ENCODE measurements around the gene HOXC4. TPM values are rescaled to one million over a fixed set of nuclear protein-coding genes. Genes with fewer than 3 reads are reported as not detected.

The HOXC4 gene
- total RNA-seq, 1 donor from 2014 or later = not detected

- peaks cover 86% of the 10 kb centered on the region for H3K27me3 ChIP-seq (ENCODE audit: insufficient read depth, low read length)
- H3K4me1 Mint-ChIP-seq (ENCODE audit: low read depth, unreplicated experiment) = no peaks in the 10 kb centered on the region
- TF ChIP-seq EZH2 (IDR thresholded peaks at IDR 0.05; ENCODE audit: insufficient read depth, low read length) = no peak
- TF ChIP-seq, protein P1, sequence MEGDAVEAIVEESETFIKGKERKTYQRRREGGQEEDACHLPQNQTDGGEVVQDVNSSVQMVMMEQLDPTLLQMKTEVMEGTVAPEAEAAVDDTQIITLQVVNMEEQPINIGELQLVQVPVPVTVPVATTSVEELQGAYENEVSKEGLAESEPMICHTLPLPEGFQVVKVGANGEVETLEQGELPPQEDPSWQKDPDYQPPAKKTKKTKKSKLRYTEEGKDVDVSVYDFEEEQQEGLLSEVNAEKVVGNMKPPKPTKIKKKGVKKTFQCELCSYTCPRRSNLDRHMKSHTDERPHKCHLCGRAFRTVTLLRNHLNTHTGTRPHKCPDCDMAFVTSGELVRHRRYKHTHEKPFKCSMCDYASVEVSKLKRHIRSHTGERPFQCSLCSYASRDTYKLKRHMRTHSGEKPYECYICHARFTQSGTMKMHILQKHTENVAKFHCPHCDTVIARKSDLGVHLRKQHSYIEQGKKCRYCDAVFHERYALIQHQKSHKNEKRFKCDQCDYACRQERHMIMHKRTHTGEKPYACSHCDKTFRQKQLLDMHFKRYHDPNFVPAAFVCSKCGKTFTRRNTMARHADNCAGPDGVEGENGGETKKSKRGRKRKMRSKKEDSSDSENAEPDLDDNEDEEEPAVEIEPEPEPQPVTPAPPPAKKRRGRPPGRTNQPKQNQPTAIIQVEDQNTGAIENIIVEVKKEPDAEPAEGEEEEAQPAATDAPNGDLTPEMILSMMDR (IDR thresholded peaks at IDR 0.05; ENCODE audit: insufficient read depth, low read depth, low read length) = no peak
- H3K27ac Mint-ChIP-seq (ENCODE audit: unreplicated experiment) = no peak overlapping the region
- peaks cover 93% of the 10 kb centered on the region for H3K27me3 Mint-ChIP-seq (ENCODE audit: low read depth, unreplicated experiment)
- no peaks in the 10 kb centered on the region for H3K79me2 ChIP-seq (ENCODE audit: insufficient read depth, low read length)
- peaks cover 11% of the 10 kb centered on the region for H3K9me3 Mint-ChIP-seq (ENCODE audit: unreplicated experiment)
- no peak overlapping the region for H3K9ac ChIP-seq (ENCODE audit: low read length)
- peak overlapping the region; percentile 5 for H3K4me3 ChIP-seq (ENCODE audit: insufficient read depth, low read depth, low read length)
- no peak overlapping the region for H3K27ac ChIP-seq (ENCODE audit: low read depth, low read length)
- no peak overlapping the region for H2AFZ ChIP-seq (ENCODE audit: low read depth, low read length)
- DNase-seq (ENCODE audit: low read depth) = no peak
- H3K36me3 Mint-ChIP-seq (ENCODE audit: low read depth, unreplicated experiment) = peaks cover 2% of the 10 kb centered on the region
- peak overlapping the region; percentile 66 for H3K4me2 ChIP-seq (ENCODE audit: low read length)
- H3K9me3 ChIP-seq (ENCODE audit: insufficient read depth, low read depth, low read length) = no peaks in the 10 kb centered on the region
- no peaks in the 10 kb centered on the region for H4K20me1 ChIP-seq (ENCODE audit: insufficient read depth, low read length)
- no peaks in the 10 kb centered on the region for H3K4me1 ChIP-seq (ENCODE audit: insufficient read depth, low read length)
- no peak for FAIRE-seq
- no peak overlapping the region for H3K4me3 Mint-ChIP-seq (ENCODE audit: unreplicated experiment)
- H3K36me3 ChIP-seq (ENCODE audit: insufficient read depth, low read length) = no peaks in the 10 kb centered on the region
Measured at GRCh38 chr12:54054742-54055194, 1.1 kb downstream of the HOXC4 start.

GRCh38 chr12:54055552-54055951 is 1.9 kb downstream of the HOXC4 start:
- H3K27ac ChIP-seq (ENCODE audit: low read depth, low read length) = no peak overlapping the region
- no peaks in the 10 kb centered on the region for H3K9me3 ChIP-seq (ENCODE audit: insufficient read depth, low read depth, low read length)
- no peaks in the 10 kb centered on the region for H3K79me2 ChIP-seq (ENCODE audit: insufficient read depth, low read length)
- no peaks in the 10 kb centered on the region for H3K36me3 ChIP-seq (ENCODE audit: insufficient read depth, low read length)
- H3K4me1 ChIP-seq (ENCODE audit: insufficient read depth, low read length) = no peaks in the 10 kb centered on the region
- Mint-ChIP-seq H3K9me3 (ENCODE audit: unreplicated experiment) (peaks cover 8% of the 10 kb centered on the region), H3K27me3 (ENCODE audit: low read depth, unreplicated experiment) (peaks cover 91% of the 10 kb centered on the region), H3K4me3 (ENCODE audit: unreplicated experiment) (no peak overlapping the region), H3K36me3 (ENCODE audit: low read depth, unreplicated experiment) (peaks cover 2% of the 10 kb centered on the region), H3K27ac (ENCODE audit: unreplicated experiment) (no peak overlapping the region), H3K4me1 (ENCODE audit: low read depth, unreplicated experiment) (no peaks in the 10 kb centered on the region)
- FAIRE-seq (no peak), DNase-seq (ENCODE audit: low read depth) (no peak)
- H4K20me1 ChIP-seq (ENCODE audit: insufficient read depth, low read length) = no peaks in the 10 kb centered on the region
- no peak for TF ChIP-seq EZH2 (IDR thresholded peaks at IDR 0.05; ENCODE audit: insufficient read depth, low read length)
- TF ChIP-seq, protein P1 (IDR thresholded peaks at IDR 0.05; ENCODE audit: insufficient read depth, low read depth, low read length) = no peak
- no peak overlapping the region for H3K4me2 ChIP-seq (ENCODE audit: low read length)
- no peak overlapping the region for H3K4me3 ChIP-seq (ENCODE audit: insufficient read depth, low read depth, low read length)
- H2AFZ ChIP-seq (ENCODE audit: low read depth, low read length) = no peak overlapping the region
- H3K27me3 ChIP-seq (ENCODE audit: insufficient read depth, low read length) = peaks cover 85% of the 10 kb centered on the region
- H3K9ac ChIP-seq (ENCODE audit: low read length) = no peak overlapping the region

GRCh38 chr12:54056110-54056509 is 2.5 kb downstream of the HOXC4 start:
- peaks cover 91% of the 10 kb centered on the region for H3K27me3 Mint-ChIP-seq (ENCODE audit: low read depth, unreplicated experiment)

More at GRCh38 chr12:54056110-54056509, 2.5 kb downstream of the HOXC4 start:
- TF ChIP-seq, protein P1 (IDR thresholded peaks at IDR 0.05; ENCODE audit: insufficient read depth, low read depth, low read length) = no peak
- TF ChIP-seq EZH2 (IDR thresholded peaks at IDR 0.05; ENCODE audit: insufficient read depth, low read length) = no peak
- Histone ChIP-seq H3K4me1 (ENCODE audit: insufficient read depth, low read length) (no peaks in the 10 kb centered on the region), H3K27ac (ENCODE audit: low read depth, low read length) (no peak overlapping the region), H3K4me2 (ENCODE audit: low read length) (no peak overlapping the region), H3K9ac (ENCODE audit: low read length) (no peak overlapping the region), H3K36me3 (ENCODE audit: insufficient read depth, low read length) (no peaks in the 10 kb centered on the region), H3K79me2 (ENCODE audit: insufficient read depth, low read length) (no peaks in the 10 kb centered on the region), H2AFZ (ENCODE audit: low read depth, low read length) (no peak overlapping the region), H3K27me3 (ENCODE audit: insufficient read depth, low read length) (peaks cover 85% of the 10 kb centered on the region), H4K20me1 (ENCODE audit: insufficient read depth, low read length) (no peaks in the 10 kb centered on the region), H3K9me3 (ENCODE audit: insufficient read depth, low read depth, low read length) (no peaks in the 10 kb centered on the region), H3K4me3 (ENCODE audit: insufficient read depth, low read depth, low read length) (no peak overlapping the region)
- no peak overlapping the region for H3K4me3 Mint-ChIP-seq (ENCODE audit: unreplicated experiment)
- H3K9me3 Mint-ChIP-seq (ENCODE audit: unreplicated experiment) = peaks cover 5% of the 10 kb centered on the region
- no peak for DNase-seq (ENCODE audit: low read depth)
- H3K4me1 Mint-ChIP-seq (ENCODE audit: low read depth, unreplicated experiment) = no peaks in the 10 kb centered on the region
- H3K36me3 Mint-ChIP-seq (ENCODE audit: low read depth, unreplicated experiment) = peaks cover 2% of the 10 kb centered on the region
- H3K27ac Mint-ChIP-seq (ENCODE audit: unreplicated experiment) = no peak overlapping the region
- no peak for FAIRE-seq
